ENCODE measurements around the gene HEXD. TPM values are rescaled to one million over a fixed set of nuclear protein-coding genes. Genes with fewer than 3 reads are reported as not detected.
"Not testable (repeated sequence)": the region's sequence is repeated elsewhere in the genome, so short reads cannot be mapped to it uniquely, and the experiment has no call there.

The HEXD gene
- total RNA-seq, 1 donor from 2014 or later = 9.7 TPM

- no peaks in the 10 kb centered on the region for H3K36me3 ChIP-seq (ENCODE audit: control insufficient read depth, insufficient read depth, low read length)
- no peak for TF ChIP-seq CTCF (IDR thresholded peaks at IDR 0.05; ENCODE audit: insufficient read depth, low read length, severe bottlenecking)
- FAIRE-seq = no peak
- H3K4me3 ChIP-seq (ENCODE audit: low read depth, low read length) = no peak overlapping the region
- no peak for DNase-seq (ENCODE audit: low read depth)
- H3K27me3 ChIP-seq (ENCODE audit: control insufficient read depth, insufficient read depth, low read length) = peaks cover 30% of the 10 kb centered on the region
Measured at GRCh38 chr17:82376042-82376730, 42.0 kb upstream of the HEXD start.

DNA sequence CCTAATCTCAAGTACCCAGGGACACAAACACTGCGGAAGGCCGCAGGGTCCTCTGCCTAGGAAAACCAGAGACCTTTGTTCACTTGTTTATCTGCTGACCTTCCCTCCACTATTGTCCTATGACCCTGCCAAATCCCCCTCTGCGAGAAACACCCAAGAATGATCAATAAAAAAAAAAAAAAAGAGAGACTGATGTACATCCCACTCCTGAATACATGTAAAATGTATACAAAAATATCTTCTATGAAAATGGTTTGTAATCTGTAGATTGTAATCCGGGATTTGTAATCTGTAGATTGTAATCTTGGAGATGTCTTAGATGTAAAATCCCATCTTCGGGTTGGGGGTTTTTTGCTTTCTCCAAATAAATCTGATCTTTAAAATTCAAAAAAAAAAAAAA lies 40.9 kb upstream of the HEXD start:
- H3K36me3 ChIP-seq (ENCODE audit: control insufficient read depth, insufficient read depth, low read length); FAIRE-seq; H3K4me3 ChIP-seq (ENCODE audit: low read depth, low read length); DNase-seq (ENCODE audit: low read depth): not testable (repeated sequence)
- peaks cover 25% of the 10 kb centered on the region for H3K27me3 ChIP-seq (ENCODE audit: control insufficient read depth, insufficient read depth, low read length)

DNA sequence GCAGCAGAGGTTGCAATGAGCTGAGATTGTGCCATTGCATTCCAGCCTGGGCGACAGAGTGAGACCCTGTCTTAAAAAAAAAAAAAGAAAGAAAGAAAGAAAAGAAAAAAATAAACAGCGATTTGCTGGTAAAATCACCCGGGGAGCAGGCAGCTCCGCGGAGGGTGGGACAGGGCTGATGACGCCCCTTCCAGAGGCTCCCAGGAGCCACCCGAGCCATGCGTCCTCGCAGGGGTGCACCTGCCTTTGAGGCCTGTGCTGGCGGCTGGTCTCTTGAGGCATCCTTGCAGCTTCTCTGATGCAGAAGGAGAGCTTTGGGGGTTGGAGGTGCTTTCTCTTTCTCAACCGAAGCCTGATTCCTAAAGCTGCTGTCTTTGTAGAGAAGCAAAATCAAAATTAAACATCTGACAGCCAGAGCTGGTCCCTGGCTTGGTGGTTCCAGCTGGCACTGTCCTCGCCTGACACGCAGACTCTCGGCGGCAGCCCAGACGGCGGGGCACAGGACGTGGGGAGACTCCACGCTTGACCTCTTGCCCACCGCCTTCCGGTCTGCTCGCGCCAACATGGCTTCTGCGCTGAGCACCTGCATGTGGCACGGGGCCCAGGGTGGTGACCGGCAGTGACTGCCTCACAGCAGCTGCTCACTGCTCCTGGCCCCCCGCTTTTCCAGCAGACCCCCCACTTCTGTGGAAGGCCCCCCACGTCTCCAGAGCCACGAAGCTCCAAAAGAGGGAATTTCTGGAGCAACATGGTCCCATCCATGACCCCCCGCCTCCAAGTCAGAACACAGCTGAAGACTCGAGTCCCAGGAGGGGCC lies 40.0 kb upstream of the HEXD start:
- no peak for DNase-seq (ENCODE audit: low read depth)
- H3K4me3 ChIP-seq (ENCODE audit: low read depth, low read length) = no peak overlapping the region
- no peak for TF ChIP-seq CTCF (IDR thresholded peaks at IDR 0.05; ENCODE audit: insufficient read depth, low read length, severe bottlenecking)
- peaks cover 20% of the 10 kb centered on the region for H3K27me3 ChIP-seq (ENCODE audit: control insufficient read depth, insufficient read depth, low read length)
- FAIRE-seq = no peak
- no peaks in the 10 kb centered on the region for H3K36me3 ChIP-seq (ENCODE audit: control insufficient read depth, insufficient read depth, low read length)

DNA sequence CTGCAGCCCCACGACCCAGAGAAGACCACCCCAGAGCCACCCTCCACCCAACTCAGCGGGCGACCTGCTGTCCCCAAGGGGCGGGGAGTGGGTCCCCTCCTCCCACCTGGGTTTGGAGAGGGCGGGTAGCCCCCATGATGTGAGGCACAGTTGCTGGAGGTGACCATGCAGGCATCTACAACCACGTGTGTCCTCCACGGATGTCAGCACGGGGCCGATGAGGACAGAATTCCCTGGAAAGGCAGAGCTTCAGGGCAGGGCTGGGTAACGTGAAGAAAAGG lies 39.5 kb upstream of the HEXD start:
- peaks cover 20% of the 10 kb centered on the region for H3K27me3 ChIP-seq (ENCODE audit: control insufficient read depth, insufficient read depth, low read length)
- H3K36me3 ChIP-seq (ENCODE audit: control insufficient read depth, insufficient read depth, low read length) = no peaks in the 10 kb centered on the region
- no peak for FAIRE-seq
- no peak overlapping the region for H3K4me3 ChIP-seq (ENCODE audit: low read depth, low read length)
- no peak for TF ChIP-seq CTCF (IDR thresholded peaks at IDR 0.05; ENCODE audit: insufficient read depth, low read length, severe bottlenecking)
- DNase-seq (ENCODE audit: low read depth) = no peak

DNA sequence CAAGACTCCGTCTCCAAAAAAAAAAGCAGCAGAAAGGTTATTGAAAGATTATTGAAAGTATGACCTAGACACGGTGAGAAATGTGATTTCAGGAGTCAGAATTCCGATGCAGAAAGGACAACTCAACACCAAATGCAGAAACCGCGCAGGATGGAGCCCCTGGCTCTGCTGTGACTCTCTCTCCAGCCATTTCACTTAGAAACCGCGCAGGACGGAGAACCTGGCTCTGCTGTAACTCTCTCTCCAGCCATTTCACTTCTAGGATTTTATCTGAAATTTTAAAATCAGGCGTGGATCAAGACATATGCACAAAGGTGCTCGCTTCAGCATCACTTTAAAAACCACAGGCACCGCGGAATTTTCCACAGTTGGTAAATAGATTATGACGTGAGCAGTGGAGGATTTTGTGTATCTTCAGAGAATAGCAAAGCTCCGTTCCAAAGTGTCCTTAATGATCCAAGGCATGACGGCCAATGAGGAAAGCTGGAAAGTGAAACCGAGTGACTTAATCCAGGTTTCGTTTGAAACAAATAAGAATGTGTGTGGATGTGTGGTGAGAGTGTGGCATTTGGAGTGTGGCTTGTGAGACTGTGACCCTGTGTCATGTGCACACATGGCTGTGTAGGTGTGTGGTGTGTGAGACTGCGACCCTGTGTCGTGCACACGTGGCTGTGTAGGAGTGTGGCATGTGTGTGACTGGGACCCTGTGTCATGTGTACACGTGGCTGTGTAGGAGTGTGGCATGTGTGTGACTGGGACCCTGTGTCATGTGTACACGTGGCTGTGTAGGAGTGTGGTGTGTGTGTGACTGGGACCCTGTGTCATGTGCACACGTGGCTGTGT lies 37.1 kb upstream of the HEXD start:
- no peak overlapping the region for H3K4me3 ChIP-seq (ENCODE audit: low read depth, low read length)
- FAIRE-seq (peak; percentile 100), DNase-seq (ENCODE audit: low read depth) (no peak)
- no peak for TF ChIP-seq CTCF (IDR thresholded peaks at IDR 0.05; ENCODE audit: insufficient read depth, low read length, severe bottlenecking)
- H3K27me3 ChIP-seq (ENCODE audit: control insufficient read depth, insufficient read depth, low read length) = peaks cover 7% of the 10 kb centered on the region
- no peaks in the 10 kb centered on the region for H3K36me3 ChIP-seq (ENCODE audit: control insufficient read depth, insufficient read depth, low read length)

- H3K36me3 ChIP-seq (ENCODE audit: control insufficient read depth, insufficient read depth, low read length); H3K4me3 ChIP-seq (ENCODE audit: low read depth, low read length); FAIRE-seq; H3K27me3 ChIP-seq (ENCODE audit: control insufficient read depth, insufficient read depth, low read length); DNase-seq (ENCODE audit: low read depth): not testable (repeated sequence)
Measured at GRCh38 chr17:82381703-82382009, 36.5 kb upstream of the HEXD start.

DNA sequence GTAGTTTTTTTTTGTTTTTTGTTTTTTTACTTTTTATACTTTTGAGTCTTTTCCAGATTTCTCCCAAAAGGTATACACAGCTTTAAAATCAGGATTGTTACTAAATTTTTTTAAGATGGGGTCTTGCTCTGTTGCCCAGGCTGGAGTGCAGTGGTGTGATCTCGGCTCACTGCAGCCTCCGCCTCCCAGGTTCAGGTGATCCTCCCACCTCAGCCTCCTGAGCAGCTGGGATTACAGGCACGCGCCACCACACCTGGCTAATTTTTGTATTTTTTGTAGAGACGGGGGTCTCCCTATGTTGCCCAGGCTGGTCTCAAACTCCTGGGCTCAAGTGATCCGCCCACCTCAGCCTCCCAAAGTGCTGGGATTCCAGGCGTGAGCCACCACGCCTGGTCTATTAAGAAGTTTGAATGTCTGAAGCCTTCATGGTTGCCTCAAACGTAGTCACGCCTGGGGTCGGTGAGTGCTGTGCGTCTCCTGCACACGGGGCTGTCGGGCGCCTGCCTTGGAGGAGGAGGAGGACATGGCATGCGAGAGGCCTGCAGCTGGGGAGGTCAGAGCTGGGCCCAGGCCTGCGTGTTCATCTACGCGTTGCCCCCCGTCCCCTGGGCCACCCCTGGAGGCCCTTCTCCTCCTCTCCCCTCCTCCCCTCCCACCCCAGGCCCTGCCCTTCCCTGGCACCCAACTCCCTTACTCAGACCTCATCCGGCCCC lies 35.8 kb upstream of the HEXD start:
- H3K27me3 ChIP-seq (ENCODE audit: control insufficient read depth, insufficient read depth, low read length); FAIRE-seq; DNase-seq (ENCODE audit: low read depth); H3K36me3 ChIP-seq (ENCODE audit: control insufficient read depth, insufficient read depth, low read length); H3K4me3 ChIP-seq (ENCODE audit: low read depth, low read length): not testable (repeated sequence)
